NCI-H128 (cell line): ENCODE measurements around the gene GHITM.
"Not testable (repeated sequence)": the region's sequence is repeated elsewhere in the genome, so short reads cannot be mapped to it uniquely, and the experiment has no call there.

Experiments
- DNase-seq: peaks from one replicate; lab custom pipeline; 2025; ENCODE audit not compliant: unreplicated experiment; lab: John Stamatoyannopoulos, UW

The GHITM gene

DNA sequence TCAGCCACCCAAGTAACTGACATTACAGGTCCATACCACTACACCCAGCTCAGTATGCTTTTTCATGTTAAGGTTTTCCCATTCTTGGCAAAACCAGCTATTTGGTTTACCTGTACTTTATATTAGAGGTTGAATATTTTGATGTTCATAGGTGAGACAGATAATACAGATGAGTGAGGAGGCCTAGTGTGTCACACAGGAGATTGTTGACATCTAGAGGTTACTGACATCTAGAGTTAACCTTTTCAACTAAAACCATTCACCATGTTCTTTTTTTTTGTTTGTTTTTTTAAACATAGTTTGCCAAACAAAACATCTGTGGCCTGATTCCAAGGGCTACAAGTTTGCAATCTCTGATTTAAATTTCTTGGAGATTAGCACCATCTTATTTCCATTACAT is 8.0 kb downstream of the GHITM start:
- DNase-seq, result no peak

DNA sequence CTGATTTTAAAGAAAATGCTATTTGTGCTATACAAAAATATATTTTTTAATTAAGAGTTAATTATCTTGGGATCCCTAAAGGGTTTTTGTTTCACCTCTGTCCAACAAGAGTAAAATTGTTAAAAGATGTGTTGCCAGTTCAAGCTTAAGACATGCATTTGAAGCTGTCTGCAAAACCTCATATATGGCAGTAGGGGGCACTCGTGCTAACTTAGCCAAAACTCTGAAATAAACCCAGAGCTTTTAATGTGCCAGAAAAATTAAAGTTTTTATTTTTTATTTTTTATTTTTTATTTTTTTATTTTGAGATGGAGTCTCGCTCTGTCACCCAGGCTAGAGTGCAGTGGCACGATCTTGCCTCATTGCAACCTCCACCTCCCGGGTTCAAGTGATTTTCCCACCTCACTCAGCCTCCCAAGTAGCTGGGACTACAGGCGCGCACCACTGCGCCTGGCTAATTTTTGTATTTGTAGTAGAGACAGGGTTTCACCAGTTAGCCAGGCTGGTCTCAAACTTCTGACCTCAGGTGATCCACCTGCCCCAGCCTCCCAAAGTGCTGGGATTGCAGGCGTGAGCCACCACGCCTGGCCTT is 8.8 kb downstream of the GHITM start:
- not testable (repeated sequence) for DNase-seq

DNA sequence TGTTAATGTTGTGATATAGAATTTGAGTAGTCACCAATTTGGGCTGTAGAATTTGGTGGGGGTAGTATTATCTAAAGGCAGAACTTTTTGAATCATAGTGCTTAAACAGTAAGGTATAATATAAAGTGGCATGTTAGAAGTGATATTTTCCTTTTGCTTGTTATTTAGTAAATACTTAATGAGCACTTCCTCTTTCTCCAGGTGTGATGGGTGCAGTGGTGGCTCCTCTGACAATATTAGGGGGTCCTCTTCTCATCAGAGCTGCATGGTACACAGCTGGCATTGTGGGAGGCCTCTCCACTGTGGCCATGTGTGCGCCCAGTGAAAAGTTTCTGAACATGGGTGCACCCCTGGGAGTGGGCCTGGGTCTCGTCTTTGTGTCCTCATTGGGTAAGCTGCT is 10.5 kb downstream of the GHITM start:
- no peak for DNase-seq

DNA sequence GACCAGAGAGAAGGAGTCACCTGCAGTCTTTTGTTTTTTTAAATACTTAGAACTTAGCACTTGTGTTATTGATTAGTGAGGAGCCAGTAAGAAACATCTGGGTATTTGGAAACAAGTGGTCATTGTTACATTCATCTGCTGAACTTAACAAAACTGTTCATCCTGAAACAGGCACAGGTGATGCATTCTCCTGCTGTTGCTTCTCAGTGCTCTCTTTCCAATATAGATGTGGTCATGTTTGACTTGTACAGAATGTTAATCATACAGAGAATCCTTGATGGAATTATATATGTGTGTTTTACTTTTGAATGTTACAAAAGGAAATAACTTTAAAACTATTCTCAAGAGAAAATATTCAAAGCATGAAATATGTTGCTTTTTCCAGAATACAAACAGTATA is 13.5 kb downstream of the GHITM start:
- no peak for DNase-seq

DNA sequence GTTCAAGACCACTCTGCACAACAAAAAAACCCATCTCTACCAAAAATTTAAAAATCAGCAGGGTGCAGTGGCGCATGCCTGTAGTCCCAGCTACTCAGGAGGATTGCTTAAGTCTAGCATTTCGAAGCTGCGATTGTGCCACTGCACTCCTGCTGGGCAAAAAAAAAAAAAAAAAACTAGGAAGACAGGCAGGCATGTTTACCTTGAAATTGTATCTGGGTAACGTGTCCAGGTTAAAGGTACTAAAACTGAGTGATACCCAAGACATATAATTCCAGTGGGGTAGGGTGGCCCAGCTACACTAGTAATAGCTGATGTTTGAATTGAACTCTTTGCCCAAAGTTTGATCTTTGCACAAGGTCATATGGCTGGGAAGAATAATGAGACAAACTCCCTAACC is 16.2 kb downstream of the GHITM start:
- no peak for DNase-seq

DNA sequence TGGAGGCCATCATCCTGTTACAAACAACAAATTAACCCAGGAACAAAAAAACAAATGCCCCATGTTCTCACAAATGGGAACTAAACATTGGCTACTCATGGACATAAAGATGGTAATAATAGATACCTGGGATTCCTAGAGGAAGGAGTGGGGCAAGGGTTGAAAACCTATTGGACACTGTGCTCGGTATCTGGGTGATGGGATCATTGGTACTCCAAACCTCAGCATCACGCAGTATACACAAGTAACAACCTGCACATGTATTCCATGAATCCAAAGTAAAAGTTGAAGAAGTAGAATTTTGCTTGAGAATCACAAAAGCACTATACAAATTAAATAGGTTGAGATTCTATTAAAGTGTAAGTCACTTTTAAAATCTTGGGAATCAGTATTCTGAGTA is 16.7 kb downstream of the GHITM start:
- no peak for DNase-seq

DNA sequence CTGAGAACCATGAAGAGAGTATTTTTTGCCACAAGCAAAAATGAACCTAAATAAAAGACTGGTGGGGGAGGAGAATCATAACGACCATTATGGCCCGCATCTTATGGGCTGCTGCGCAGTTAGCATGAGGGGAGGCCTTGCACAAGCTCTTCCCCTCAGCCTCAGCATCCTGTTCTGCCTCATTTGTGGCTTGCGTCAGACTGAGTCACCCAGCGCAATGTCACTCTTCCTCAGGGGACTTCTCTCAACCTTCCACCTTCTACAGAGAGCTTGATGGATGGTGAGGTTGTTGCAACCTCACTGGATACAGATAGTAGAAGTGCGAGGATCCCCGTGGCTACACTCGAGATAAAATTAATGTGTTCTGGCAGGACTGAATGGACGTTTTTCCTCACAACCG is 17.5 kb downstream of the GHITM start:
- no peak for DNase-seq

DNA sequence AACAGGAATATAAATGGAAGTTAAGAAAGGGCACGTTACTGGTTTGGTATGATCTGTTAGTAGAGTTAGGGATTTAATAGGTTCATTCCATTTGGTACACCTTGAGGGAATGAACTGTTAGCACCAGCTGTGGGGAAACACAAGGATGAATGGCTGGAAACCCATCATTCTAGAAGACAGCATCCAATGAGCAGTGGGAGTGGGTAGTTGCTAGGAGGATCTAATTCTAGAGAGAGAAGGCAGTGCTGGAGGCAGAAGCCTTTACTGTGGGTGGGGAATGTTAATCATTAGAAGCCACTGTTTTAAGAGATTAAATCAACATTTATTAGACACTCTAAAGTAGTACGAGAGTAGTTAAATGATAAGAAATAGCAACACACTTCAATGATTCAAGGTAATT is 18.8 kb downstream of the GHITM start:
- no peak for DNase-seq

DNA sequence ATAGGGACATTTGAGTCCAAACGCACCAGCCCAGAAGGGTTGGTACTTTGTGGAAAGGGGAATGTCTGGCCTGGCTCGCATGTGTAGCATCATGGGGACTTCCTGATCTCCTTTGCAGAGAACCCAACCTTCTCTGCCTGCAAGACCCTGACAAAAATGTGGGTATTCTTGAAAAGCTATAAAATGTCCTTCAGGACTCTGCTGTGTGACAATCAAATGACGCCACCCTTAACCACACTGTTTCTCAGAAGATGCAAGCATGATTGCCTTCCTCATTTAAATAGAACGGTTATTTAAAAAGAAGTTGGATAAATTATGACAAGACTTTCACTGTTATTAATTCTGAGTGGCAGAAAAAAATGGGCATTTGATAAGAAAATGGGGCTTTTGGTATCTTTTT is 19.2 kb downstream of the GHITM start:
- DNase-seq, result no peak

DNA sequence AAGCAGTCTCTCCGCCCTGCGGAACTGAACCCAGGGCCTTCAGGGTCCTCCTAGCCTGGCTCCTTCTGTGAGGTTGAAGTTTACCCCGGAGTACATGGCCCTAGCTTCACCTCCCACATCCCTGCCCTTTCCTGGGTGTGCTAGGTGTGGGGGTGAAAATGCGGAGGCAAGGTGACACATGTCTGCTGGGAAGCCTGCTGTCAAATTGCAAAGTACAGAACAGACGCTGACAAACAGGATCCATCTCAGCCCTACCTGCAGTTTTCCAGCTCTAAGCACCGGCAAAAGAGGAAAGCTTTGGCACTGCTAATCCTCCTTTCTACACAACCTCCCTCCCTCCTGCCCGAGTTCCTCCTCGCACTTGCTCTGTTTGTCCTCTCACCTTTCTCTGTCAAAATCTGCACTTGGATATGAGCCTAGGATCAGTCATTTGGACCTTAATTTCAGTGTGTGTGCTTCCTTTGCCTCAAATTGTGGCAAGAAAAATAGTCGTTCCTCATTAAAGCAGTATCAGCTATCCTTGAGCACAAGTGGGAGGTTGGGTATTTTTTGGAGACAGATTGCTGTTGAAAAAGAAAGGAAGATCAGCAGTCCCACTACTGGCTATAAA is 19.9 kb downstream of the GHITM start:
- DNase-seq, result no peak

DNA sequence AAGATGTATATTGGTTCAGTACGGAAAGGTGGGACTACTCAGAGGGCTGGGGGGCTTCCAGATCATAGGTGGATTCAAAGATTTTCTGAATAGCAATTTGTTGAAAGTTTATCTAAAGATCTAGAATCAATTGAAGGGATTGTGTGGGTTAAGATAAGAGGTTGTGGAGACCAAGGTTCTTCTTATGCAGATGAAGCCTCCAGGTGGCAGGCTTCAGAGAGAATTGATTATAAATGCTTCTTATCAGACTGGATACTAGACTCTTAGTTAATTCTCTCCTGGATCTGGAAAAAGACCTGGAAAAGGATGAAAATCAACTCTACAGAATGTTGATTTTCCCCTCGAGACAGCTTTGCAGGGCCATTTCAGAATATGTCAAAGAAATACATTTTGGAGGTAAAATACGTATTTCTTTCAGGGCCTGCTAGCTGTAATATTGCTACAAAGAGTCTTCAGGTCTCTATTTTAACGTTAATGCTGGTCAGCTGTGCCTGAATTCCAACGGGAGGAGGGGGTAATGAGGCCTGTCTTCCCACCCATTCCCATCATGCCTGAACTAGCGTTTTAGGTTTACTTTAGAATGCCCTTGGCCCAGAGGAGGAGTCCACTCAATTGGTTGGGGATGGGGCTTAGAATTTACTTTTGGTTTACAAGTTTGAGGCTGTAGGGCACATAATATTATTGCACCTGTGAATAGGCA is 21.5 kb downstream of the GHITM start:
- DNase-seq, result no peak

DNA sequence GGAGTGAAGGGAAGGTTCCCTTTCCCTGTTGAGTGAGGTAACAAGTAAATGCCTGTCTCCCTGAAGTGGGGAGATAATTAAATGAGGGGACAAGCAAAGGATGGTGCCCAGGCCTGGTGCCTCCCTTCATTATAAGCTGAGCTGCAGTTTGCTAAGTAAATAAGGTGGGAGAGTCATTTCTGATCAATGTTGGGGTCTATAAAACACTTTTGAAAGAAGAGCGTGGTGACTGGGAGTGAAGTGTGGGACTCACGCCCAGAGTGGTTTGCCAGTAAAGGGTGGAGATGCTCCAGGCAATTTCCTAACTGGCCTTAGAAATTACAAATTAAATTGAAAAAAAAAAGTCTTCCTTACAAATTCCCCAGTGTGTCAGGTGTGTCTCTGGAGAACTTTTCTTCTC is 24.7 kb downstream of the GHITM start:
- DNase-seq, result no peak

DNA sequence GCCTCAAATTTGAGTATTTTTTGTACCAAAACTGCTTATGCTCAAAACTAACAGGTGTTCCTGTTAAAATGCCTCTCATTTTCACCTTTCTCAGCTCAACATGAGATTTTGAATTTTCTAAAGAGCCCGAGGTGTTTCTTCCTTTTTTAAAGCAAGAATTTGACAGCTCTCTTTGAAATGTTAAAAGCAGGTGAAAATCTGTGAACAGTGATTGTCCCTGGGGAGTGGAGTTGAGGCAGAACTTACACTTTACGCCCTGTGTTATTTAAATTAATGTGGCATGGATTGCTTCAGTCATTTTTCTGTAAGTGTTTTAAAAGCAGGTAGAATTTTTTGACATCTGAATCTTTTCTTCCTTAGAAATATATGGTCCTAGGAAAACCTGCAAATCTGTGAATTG is 25.1 kb downstream of the GHITM start:
- no peak for DNase-seq

DNA sequence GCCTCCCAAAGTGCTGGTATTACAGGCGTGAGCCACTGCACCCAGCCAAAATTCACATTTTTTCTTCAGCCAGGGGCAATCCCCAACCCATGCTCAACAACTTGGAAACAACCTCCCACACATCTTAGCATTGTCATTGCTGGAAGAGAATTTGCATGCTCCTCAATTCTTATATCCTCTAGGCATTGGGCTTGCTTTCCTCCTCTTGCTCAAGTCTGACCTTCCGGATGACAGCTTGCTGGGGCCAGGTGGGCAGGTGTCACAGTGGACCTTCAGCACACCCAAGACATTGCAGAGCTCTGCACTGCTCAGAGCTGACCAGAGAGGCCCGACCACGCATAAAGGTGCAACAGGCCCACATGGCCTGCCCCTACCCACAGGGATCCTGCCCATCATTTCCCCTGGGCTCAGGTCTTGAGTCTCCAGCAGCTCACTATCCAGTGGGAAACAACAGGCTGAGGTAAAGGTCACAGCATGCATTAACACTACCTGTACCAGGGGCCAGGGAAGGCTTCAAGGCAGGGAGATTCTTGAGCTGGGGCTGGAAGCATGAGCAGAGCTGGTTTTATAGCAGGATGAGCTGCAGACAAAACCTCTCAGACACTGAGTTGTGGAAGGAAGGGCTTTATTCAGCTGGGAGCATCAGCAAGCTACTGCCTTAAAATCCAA is 27.4 kb downstream of the GHITM start:
- no peak for DNase-seq

DNA sequence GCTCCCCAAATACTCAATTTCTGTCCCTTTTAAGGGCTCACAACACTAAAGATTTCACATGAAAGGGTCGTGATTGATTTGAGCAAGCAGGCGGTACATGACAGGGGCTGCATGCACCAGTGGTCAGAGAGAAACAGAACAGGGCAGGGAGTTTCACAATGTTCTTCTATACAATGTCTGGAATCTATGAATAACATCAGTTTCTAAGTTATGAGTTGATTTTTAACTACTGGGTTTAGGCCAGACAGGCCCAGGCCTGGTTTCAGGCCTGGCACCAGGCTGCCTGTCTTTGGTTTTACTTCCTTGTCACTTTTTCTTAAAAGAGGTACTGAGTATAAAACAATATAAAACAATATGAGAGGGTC is 28.0 kb downstream of the GHITM start:
- DNase-seq, result not testable (repeated sequence)

DNA sequence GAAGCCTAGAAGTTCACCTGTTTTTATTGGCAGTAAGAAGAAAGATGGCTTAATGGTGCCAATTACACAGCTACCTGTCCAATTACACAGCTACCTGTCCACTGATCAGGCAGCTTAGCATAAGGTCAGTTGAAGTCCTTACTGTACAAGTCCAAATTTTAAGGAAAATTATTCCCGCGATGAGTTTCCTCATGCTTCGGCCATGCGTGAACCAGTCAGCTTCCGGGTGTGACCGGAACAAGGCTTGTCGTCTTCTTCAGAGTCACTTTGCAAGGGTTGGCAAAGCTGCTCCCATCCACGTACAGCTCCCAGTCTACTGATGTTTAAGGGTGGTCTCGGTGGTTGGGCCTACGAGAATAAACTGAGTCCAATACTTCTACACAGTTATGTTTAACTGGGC is 29.1 kb downstream of the GHITM start:
- not testable (repeated sequence) for DNase-seq

DNA sequence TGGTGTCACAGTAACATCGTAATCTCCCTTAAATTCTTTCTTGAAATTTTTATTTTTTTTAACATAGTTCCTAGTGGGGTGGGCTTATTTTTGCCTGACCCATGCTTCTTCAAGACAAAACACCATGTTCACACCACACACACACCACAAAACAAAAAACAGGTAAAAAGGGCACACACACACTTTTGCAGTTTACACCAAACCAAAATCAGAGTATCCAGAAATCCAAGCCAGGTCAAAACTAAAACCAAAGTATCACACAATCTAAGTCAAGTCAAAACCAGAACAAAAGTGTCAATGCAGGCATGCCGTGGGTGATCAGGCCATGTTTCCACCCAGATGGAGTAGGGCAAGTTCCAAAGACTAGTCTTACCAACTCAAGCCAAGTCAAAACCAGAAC is 31.9 kb downstream of the GHITM start:
- not testable (repeated sequence) for DNase-seq

DNA sequence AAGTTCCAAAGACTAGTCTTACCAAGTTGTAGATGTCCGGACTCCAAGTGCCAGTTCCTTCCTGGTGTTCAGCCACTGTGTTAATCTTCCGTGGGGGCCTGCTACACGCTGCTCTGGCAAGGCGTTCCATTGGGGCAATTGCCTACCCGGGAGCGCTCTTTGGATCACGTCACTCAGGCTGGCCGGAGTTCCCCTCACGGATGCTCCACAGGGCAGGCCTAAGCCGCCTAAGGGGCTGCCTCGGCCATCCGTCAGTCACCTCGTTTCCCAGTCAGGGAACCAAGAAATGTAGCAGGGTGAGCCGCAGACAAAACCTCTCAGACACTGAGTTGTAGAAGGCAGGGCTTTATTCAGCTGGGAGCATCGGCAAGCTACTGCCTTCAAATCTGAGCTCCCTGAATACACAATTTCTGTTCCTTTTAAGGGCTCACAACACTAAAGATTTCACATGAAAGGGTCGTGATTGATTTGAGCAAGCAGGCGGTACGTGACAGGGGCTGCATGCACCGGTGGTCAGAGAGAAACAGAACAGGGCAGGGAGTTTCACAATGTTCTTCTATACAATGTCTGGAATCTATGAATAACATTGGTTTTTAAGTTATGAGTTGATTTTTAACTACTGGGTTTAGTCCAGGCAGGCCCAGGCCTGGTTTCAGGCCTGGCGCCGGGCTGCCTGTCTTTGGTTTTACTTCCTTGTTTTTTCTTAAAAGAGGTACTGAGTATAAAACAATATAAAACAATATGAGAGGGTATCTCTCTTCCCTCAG is 32.6 kb downstream of the GHITM start:
- DNase-seq, result not testable (repeated sequence)

DNA sequence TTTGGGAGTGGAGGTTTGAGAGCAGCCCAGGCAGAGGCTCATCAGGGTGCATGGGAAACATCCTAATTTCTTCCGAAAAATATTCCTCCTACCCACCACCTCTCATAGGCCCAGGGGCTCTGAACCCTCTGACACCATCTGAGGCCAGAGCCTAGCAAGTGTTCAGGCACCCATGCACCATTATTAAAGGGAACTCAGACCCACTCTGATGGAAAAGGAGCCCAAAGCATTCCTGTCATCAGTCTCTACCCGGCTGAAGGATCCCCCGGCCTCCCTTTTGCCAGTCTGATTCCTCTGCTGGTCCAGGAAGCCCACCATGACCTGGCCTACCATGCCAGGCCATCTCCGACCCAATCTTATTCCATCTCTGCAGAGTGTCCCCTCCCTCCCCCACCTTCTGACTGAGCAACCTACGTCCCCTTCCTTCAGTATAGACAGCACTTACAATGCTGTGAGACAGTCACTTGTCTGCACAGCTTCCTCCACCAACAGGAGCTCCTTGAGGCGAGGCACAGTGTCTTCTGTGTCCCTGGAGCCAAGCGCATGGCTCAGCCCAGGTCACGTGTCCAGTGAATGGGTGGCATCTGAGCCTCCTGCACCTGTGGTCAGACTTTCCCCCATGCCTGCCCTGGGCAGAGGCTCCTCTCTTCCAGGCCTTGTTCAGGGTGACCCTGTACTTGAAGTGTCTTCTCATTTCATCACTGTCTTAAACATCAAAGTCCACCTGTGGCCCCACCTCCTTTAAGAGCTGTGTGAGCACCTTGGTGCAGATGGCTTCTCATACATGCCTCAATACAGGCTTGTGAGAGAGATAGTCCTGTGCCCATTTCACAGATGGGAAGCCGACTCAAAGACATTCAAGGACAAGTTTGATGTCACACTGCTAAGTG is 33.4 kb downstream of the GHITM start:
- no peak for DNase-seq

DNA sequence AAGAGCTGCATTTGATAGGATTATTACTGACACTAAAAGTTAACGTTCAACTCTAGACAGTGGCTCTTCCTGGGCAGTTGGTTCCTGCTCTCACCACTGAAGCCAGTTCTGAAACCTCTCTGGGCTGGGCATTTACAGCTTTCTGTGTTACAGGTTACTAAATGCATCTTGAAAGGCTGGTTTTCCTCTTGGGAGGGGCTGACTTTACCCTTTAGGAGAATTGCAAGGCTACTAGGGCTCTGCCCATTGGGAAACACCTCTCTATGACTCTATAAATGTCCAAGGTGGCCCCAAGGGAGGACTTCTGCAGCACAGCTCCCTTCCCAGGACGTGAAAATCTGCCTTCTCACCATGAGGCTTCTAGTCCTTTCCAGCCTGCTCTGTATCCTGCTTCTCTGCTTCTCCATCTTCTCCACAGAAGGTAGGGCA is 34.2 kb downstream of the GHITM start, which contains the start of gene GPR15LG:
TSS of gene GPR15LG (plus strand) at position 301 of the 429 bp plus-strand sequence. CDS start at position 352, 51 bp downstream.
- no peak for DNase-seq
